ENCODE results near the gene FOXJ3. TPM values are rescaled to one million over a fixed set of nuclear protein-coding genes. Genes with fewer than 3 reads are reported as not detected.

The FOXJ3 gene
- total RNA-seq, 1 experiment from 2014 or later, result 55.3 TPM

DNA sequence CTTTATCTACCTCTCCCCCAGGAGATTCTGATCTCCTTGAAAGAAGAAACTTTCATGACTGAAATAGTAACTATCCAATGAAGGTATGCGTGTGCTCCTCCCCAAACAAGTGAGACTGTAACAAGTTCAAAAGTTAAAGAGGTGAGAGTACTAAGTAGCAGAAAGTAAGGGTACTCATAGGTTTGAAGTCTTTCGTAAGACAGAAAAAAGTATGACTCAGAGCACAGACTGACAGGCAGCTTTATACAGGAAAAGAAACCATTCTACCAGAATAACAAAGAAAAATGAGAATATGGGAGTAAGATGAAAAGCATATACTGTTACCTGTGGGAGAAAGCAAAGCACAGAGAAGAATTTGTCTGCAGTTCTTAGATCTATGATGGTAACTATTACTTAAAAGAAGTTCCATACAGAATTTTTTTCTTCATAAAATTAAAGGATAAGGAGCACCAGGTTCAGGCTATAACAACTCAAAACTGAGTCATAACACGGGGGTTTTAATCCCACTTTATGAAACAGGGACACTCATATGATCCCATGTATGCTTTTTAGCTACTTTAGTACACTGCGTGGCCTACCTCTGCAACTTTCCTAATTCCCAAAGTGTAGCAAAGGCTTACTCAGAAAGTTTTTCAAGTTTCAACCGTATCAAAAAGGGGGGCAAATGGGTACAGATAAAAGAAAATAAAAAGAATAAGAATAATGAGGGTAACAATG is 52.0 kb downstream of the FOXJ3 start:
- CTCF ChIA-PET, result no interaction called here
- H3K4me1 ChIP-seq (ENCODE audit: control insufficient read depth, insufficient read depth, low read length), result peaks cover 6% of the 10 kb centered on the region
- in situ Hi-C loops (cut with HindIII; ENCODE audit: low pct_unique_long_range_greater_than_20kb, low sequenced_read_pairs) (no loop called here), intact Hi-C loops (cut with micrococcal nuclease; ENCODE audit: unreplicated experiment) (no loop called here)
- H3K36me3 ChIP-seq (ENCODE audit: control insufficient read depth, insufficient read depth, low read length), result 0 out of 2 replicates have a peak, but pooled peaks cover 2% of the 10 kb centered on the region
- H3K4me3 ChIP-seq (ENCODE audit: low read depth in 2 of 2, low read length in 2 of 2), result no peak overlapping the region
- DNase-seq (ENCODE audit: low read depth, low spot score), result no peak
- POLR2A ChIA-PET, result no interaction called here
- H3K27ac ChIP-seq (ENCODE audit: low read length), result no peak overlapping the region
- no peak for ATAC-seq
- TF ChIP-seq, protein P1, sequence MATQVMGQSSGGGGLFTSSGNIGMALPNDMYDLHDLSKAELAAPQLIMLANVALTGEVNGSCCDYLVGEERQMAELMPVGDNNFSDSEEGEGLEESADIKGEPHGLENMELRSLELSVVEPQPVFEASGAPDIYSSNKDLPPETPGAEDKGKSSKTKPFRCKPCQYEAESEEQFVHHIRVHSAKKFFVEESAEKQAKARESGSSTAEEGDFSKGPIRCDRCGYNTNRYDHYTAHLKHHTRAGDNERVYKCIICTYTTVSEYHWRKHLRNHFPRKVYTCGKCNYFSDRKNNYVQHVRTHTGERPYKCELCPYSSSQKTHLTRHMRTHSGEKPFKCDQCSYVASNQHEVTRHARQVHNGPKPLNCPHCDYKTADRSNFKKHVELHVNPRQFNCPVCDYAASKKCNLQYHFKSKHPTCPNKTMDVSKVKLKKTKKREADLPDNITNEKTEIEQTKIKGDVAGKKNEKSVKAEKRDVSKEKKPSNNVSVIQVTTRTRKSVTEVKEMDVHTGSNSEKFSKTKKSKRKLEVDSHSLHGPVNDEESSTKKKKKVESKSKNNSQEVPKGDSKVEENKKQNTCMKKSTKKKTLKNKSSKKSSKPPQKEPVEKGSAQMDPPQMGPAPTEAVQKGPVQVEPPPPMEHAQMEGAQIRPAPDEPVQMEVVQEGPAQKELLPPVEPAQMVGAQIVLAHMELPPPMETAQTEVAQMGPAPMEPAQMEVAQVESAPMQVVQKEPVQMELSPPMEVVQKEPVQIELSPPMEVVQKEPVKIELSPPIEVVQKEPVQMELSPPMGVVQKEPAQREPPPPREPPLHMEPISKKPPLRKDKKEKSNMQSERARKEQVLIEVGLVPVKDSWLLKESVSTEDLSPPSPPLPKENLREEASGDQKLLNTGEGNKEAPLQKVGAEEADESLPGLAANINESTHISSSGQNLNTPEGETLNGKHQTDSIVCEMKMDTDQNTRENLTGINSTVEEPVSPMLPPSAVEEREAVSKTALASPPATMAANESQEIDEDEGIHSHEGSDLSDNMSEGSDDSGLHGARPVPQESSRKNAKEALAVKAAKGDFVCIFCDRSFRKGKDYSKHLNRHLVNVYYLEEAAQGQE (IDR thresholded peaks at IDR 0.05; ENCODE audit: insufficient read depth in 1 of 2, low read depth in 2 of 2, low read length in 1 of 2), result no peak
- TF ChIP-seq SIN3A (IDR thresholded peaks at IDR 0.05; ENCODE audit: borderline replicate concordance, insufficient read depth, low read depth, low read length) (no peak), POLR2AphosphoS5 (IDR thresholded peaks at IDR 0.05; ENCODE audit: low read depth, low read length) (no peak), TCF7L2 (IDR thresholded peaks at IDR 0.05; ENCODE audit: low read depth, low read length) (no peak)
- TF ChIP-seq, protein P2, sequence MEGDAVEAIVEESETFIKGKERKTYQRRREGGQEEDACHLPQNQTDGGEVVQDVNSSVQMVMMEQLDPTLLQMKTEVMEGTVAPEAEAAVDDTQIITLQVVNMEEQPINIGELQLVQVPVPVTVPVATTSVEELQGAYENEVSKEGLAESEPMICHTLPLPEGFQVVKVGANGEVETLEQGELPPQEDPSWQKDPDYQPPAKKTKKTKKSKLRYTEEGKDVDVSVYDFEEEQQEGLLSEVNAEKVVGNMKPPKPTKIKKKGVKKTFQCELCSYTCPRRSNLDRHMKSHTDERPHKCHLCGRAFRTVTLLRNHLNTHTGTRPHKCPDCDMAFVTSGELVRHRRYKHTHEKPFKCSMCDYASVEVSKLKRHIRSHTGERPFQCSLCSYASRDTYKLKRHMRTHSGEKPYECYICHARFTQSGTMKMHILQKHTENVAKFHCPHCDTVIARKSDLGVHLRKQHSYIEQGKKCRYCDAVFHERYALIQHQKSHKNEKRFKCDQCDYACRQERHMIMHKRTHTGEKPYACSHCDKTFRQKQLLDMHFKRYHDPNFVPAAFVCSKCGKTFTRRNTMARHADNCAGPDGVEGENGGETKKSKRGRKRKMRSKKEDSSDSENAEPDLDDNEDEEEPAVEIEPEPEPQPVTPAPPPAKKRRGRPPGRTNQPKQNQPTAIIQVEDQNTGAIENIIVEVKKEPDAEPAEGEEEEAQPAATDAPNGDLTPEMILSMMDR (IDR thresholded peaks at IDR 0.05), result no peak
- H3K9me3 ChIP-seq (ENCODE audit: control insufficient read depth, insufficient read depth, low read depth, low read length), result no peaks in the 10 kb centered on the region
- BruUV-seq (replicated peaks), result no TSS peak
- H3K27me3 ChIP-seq (ENCODE audit: control insufficient read depth, insufficient read depth, low read length), result no peaks in the 10 kb centered on the region

DNA sequence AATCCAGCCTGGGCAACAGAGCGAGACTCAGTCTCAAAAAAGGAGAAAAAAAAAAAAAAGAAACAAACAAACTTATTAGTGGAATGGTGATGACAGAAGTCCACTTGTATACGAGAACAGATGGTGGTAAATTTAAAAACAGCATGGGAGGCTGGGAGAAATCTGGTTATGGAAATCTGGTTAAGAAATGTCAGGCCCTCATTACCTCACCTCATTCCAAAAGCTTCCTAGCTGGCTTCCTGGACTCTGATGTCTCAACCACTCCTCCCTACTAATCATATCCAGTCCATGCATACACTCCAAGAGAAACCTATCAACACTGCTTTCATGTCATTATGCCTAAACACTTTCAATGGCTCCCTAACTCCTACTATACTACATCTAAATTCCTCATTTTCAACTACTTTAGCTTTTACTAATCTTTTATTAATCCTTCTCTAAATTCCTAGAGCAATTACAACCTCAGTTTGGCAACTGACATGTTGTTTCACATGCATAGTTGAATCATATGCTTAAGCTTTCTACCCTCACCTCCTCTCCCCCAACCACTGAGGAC is 52.9 kb downstream of the FOXJ3 start:
- ChIA-PET POLR2A (interaction anchor here (0.6 kb wide), 1 partner anchor 43 kb away, joined by 4 read pairs; no protein-coding TSS in a partner anchor), CTCF (no interaction called here)
- no peak for TF ChIP-seq TCF7L2 (IDR thresholded peaks at IDR 0.05; ENCODE audit: low read depth, low read length)
- TF ChIP-seq, protein P2 (IDR thresholded peaks at IDR 0.05), result no peak
- BruUV-seq (replicated peaks), result no TSS peak
- Histone ChIP-seq H3K27ac (ENCODE audit: low read length) (no peak overlapping the region), H3K9me3 (ENCODE audit: control insufficient read depth, insufficient read depth, low read depth, low read length) (no peaks in the 10 kb centered on the region), H3K4me3 (ENCODE audit: low read depth in 2 of 2, low read length in 2 of 2) (no peak overlapping the region), H3K27me3 (ENCODE audit: control insufficient read depth, insufficient read depth, low read length) (no peaks in the 10 kb centered on the region), H3K4me1 (ENCODE audit: control insufficient read depth, insufficient read depth, low read length) (peaks cover 6% of the 10 kb centered on the region), H3K36me3 (ENCODE audit: control insufficient read depth, insufficient read depth, low read length) (0 out of 2 replicates have a peak, but pooled peaks cover 3% of the 10 kb centered on the region)
- no peak for ATAC-seq
- in situ Hi-C loops (cut with HindIII; ENCODE audit: low pct_unique_long_range_greater_than_20kb, low sequenced_read_pairs), result no loop called here
- DNase-seq (ENCODE audit: low read depth, low spot score), result no peak
- intact Hi-C loops (cut with micrococcal nuclease; ENCODE audit: unreplicated experiment), result no loop called here
